GM12878 (cell line): ENCODE measurements around the gene IFITM2. TPM values are rescaled to one million over a fixed set of nuclear protein-coding genes. Genes with fewer than 3 reads are reported as not detected.
A peak's percentile ranks its signal among the peaks of the same experiment; 100 is the strongest.

Experiments
- ATF7 ChIP-seq: fragments of 450-650 bp; IDR thresholded peaks from 2 replicates; pipeline ENCODE4 v1.6.1; 2016; ENCODE audit warnings: low read depth, mild to moderate bottlenecking
- BHLHE40 ChIP-seq, 2 experiments: fragments of 450-650 bp in 1 of 2; IDR thresholded peaks; 2 replicates each; pipeline ENCODE4 v1.6.1; 2011 to 2017; ENCODE audit warnings: low read depth in 2 of 2, borderline replicate concordance in 1 of 2, improper control_type of control experiment in 1 of 2, low read length in 1 of 2, mild to moderate bottlenecking in 1 of 2
- CBFB ChIP-seq: IDR thresholded peaks from 2 replicates; pipeline ENCODE4 v1.6.1; 2016; ENCODE audit warnings: antibody characterized with exemption, low read depth
- CHD1 ChIP-seq: IDR thresholded peaks from 2 replicates; pipeline ENCODE4 v1.6.1; 2012; ENCODE audit warnings: low read depth, low read length, improper control_type of control experiment
- CREB1 ChIP-seq: IDR thresholded peaks from 2 replicates; pipeline ENCODE4 v1.6.1; 2012; ENCODE audit warnings: low read depth, mild to moderate bottlenecking, inconsistent platforms
- ETV6 ChIP-seq, 2 experiments: fragments of 450-650 bp in 1 of 2; IDR thresholded peaks in 1 of 2; conservative IDR thresholded peaks in 1 of 2; 2 replicates each; pipeline ENCODE4 v1.6.1; 2014; ENCODE audit warnings: antibody characterized with exemption in 1 of 2, borderline replicate concordance in 1 of 2, low read depth in 1 of 2, mild to moderate bottlenecking in 1 of 2, moderate library complexity in 1 of 2
- FOS ChIP-seq: IDR thresholded peaks from 3 replicates; pipeline ENCODE4 v1.6.1; 2011; ENCODE audit warnings: borderline replicate concordance; ENCODE audit not compliant: insufficient read length; ENCODE audit errors: extremely low read depth
- GATAD2B ChIP-seq: fragments of 450-650 bp; conservative IDR thresholded peaks from 2 replicates; pipeline ENCODE4 v1.6.1; 2017; ENCODE audit warnings: low read depth, mild to moderate bottlenecking, moderate library complexity
- HDAC6 ChIP-seq: fragments of 200-600 bp; sonication (generic); IDR thresholded peaks from one replicate; pipeline ENCODE4 v1.8.0; 2017; ENCODE audit warnings: antibody characterized with exemption; ENCODE audit not compliant: unreplicated experiment
- HDGF ChIP-seq: fragments of 450-650 bp; IDR thresholded peaks from 2 replicates; pipeline ENCODE4 v1.6.1; 2016; ENCODE audit warnings: antibody characterized with exemption
- IRF3 ChIP-seq: fragments of 450-650 bp; IDR thresholded peaks from 2 replicates; pipeline ENCODE4 v1.6.1; 2014; ENCODE audit warnings: mild to moderate bottlenecking
- MYB ChIP-seq: fragments of 150-350 bp; IDR thresholded peaks from 2 replicates; pipeline ENCODE4 v1.6.1; 2014; ENCODE audit warnings: mild to moderate bottlenecking, low read depth, low read length, borderline replicate concordance
- NFIC ChIP-seq: IDR thresholded peaks from 2 replicates; pipeline ENCODE4 v1.6.1; 2012; ENCODE audit warnings: low read depth, mild to moderate bottlenecking, inconsistent platforms, low read length, moderate library complexity
- NFYA ChIP-seq: IDR thresholded peaks from 2 replicates; pipeline ENCODE4 v1.6.1; 2011; ENCODE audit warnings: low read depth, mild to moderate bottlenecking, low read length, improper control_type of control experiment, borderline replicate concordance
- NR2C2 ChIP-seq: IDR thresholded peaks from 2 replicates; pipeline ENCODE4 v1.6.1; 2011; ENCODE audit warnings: borderline replicate concordance, low read depth; ENCODE audit not compliant: control insufficient read depth, insufficient read length
- PAX5 ChIP-seq: IDR thresholded peaks from 2 replicates; pipeline ENCODE4 v1.6.1; 2011; ENCODE audit warnings: low read depth, low read length, borderline replicate concordance
- POU2F2 ChIP-seq: IDR thresholded peaks from 3 replicates; pipeline ENCODE4 v1.6.1; 2011; ENCODE audit warnings: low read depth, mild to moderate bottlenecking, low read length, borderline replicate concordance
- RFX5 ChIP-seq: IDR thresholded peaks from 2 replicates; pipeline ENCODE4 v1.6.1; 2011; ENCODE audit warnings: low read depth, low read length, improper control_type of control experiment
- SMAD5 ChIP-seq: IDR thresholded peaks from 2 replicates; pipeline ENCODE4 v1.6.1; 2016; ENCODE audit warnings: antibody characterized with exemption, low read depth
- TAF1 ChIP-seq: IDR thresholded peaks from 2 replicates; pipeline ENCODE4 v1.6.1; 2011; ENCODE audit warnings: mild to moderate bottlenecking, low read depth, low read length, borderline replicate concordance
- TARDBP ChIP-seq: IDR thresholded peaks from 2 replicates; pipeline ENCODE4 v1.6.1; 2016; ENCODE audit warnings: borderline replicate concordance
- TCF3 ChIP-seq: IDR thresholded peaks from 2 replicates; pipeline ENCODE4 v1.6.1; 2012; ENCODE audit warnings: low read depth, mild to moderate bottlenecking, low read length, borderline replicate concordance; ENCODE audit not compliant: insufficient read depth
- YBX1 ChIP-seq: fragments of 450-650 bp; IDR thresholded peaks from 2 replicates; pipeline ENCODE4 v1.6.1; 2016; ENCODE audit warnings: antibody characterized with exemption
- ZNF592 ChIP-seq: fragments of 450-650 bp; IDR thresholded peaks from 2 replicates; pipeline ENCODE4 v1.6.1; 2017; ENCODE audit warnings: mild to moderate bottlenecking, moderate library complexity
- polyA plus RNA-seq, 11 experiments: library from polyadenylated mRNA; depleted of rRNA in 4 of 11; unstranded in 6 of 11; stranded (reverse) in 5 of 11; fragments of >200 nt; fragmentation: Nextera tagmentation in 4 of 11; fragmentation: Illumina TruSeq in 1 of 11; extraction: Ambion mirVana in 4 of 11; extraction: Trizol in 1 of 11; gene quantifications; 1 replicate in 1 of 11; 2 replicates in 10 of 11; pipeline versions ENCODE4 v1.2.1 to v1.2.3, GENCODE V29; 2011 to 2016; ENCODE audit warnings: inconsistent platforms in 2 of 11, missing spikeins in 2 of 11, low read depth in 1 of 11
- total RNA-seq, 4 experiments: library from RNA; depleted of rRNA in 3 of 4; stranded (reverse); fragments of >200 nt in 3 of 4; fragmentation: Illumina TruSeq in 1 of 4; extraction: Trizol in 1 of 4; gene quantifications; 2 replicates each; pipeline versions ENCODE4 v1.2.1 to v1.2.3, GENCODE V29; 2013 to 2021

IFITM2 gene
- total and polyA plus RNA-seq, 10 of the 15 experiments (the other 5 are each of a cell fraction or from before 2014, with no cell fraction given), result 116 to 3,672 (median 724) TPM

GRCh38 chr11:355581-356458, 48.2 kb downstream of the IFITM2 start (continued):
- TF ChIP-seq SMAD5 (no peak; the same call in 1 of the 2 replicates), GATAD2B (peak; percentile 84), RFX5 (no peak), PAX5 (0 out of 2 replicates have a peak, but pooled peaks have one; percentile 50), CBFB (0 out of 2 replicates have a peak, but pooled peaks have one; percentile 28), MYB (peak; percentile 16; the same call in 1 of the 2 replicates), ATF7 (no peak), IRF3 (no peak), HDAC6 (peak; percentile 31), FOS (no peak), TCF3 (0 out of 2 replicates have a peak, but pooled peaks have one; percentile 26), TAF1 (peak; percentile 88), NR2C2 (no peak), CHD1 (no peak), NFYA (no peak), ZNF592 (peak; percentile 94), BHLHE40 (IDR thresholded peaks at IDR 0.05; ENCODE audit: borderline replicate concordance in 1 of 2, low read depth in 2 of 2, low read length in 1 of 2) (peak in 1 of 2 experiments; percentile 47; a peak in 2 of 4 replicates), TARDBP (no peak), POU2F2 (0 out of 3 replicates have a peak, but pooled peaks have one; percentile 37), NFIC (no peak), ETV6 (conservative IDR thresholded peaks at IDR 0.05 in 1 of 2, IDR thresholded peaks at IDR 0.05 in 1 of 2; ENCODE audit: borderline replicate concordance in 1 of 2, low read depth in 1 of 2) (0 out of 4 replicates have a peak, but pooled peaks of 1 of the 2 experiments have one; percentile 39), HDGF (peak; percentile 37), YBX1 (no peak), CREB1 (no peak; the same call in 1 of the 2 replicates)
- TF ChIP-seq, all 136 proteins: peak for 33
